ENCODE measurements around the gene NUAK1.

NUAK1 gene

GRCh38 chr12:106034316-106034715 lies 104.4 kb downstream of the NUAK1 start:
- DNase-seq (no peak), ATAC-seq (no peak)
- no peak overlapping the region for H3K4me3 Mint-ChIP-seq
- no peaks in the 10 kb centered on the region for H3K4me1 Mint-ChIP-seq
- peaks cover 14% of the 10 kb centered on the region for H3K27me3 Mint-ChIP-seq
- no peaks in the 10 kb centered on the region for H3K9me3 Mint-ChIP-seq
- H3K27ac Mint-ChIP-seq, result no peak overlapping the region

- Mint-ChIP-seq H3K27me3 (peaks cover 23% of the 10 kb centered on the region), H3K4me3 (no peak overlapping the region), H3K4me1 (no peaks in the 10 kb centered on the region), H3K9me3 (no peaks in the 10 kb centered on the region), H3K27ac (no peak overlapping the region)
- no peak for ATAC-seq
- no peak for DNase-seq
Observed at GRCh38 chr12:106033161-106033675, 105.5 kb downstream of the NUAK1 start.

- ATAC-seq, result no peak
- no peak overlapping the region for H3K4me3 Mint-ChIP-seq
- no peaks in the 10 kb centered on the region for H3K4me1 Mint-ChIP-seq
- peaks cover 23% of the 10 kb centered on the region for H3K27me3 Mint-ChIP-seq
- DNase-seq, result no peak
- no peak overlapping the region for H3K27ac Mint-ChIP-seq
- no peaks in the 10 kb centered on the region for H3K9me3 Mint-ChIP-seq
Observed at GRCh38 chr12:106032623-106032925, 106.2 kb downstream of the NUAK1 start.

GRCh38 chr12:106031761-106032622 lies 106.8 kb downstream of the NUAK1 start:
- Mint-ChIP-seq H3K4me1 (no peaks in the 10 kb centered on the region), H3K27me3 (peaks cover 26% of the 10 kb centered on the region), H3K4me3 (no peak overlapping the region), H3K27ac (no peak overlapping the region), H3K9me3 (no peaks in the 10 kb centered on the region)
- ATAC-seq (no peak), DNase-seq (no peak)

- peak overlapping the region in 1 of 2 donors; percentile 36 for H3K4me3 Mint-ChIP-seq
- peaks cover 26% of the 10 kb centered on the region for H3K27me3 Mint-ChIP-seq
- peak in 1 of 2 donors; percentile 0 for DNase-seq
- H3K27ac Mint-ChIP-seq, result peak overlapping the region in 1 of 2 donors; percentile 69
- no peaks in the 10 kb centered on the region for H3K9me3 Mint-ChIP-seq
- H3K4me1 Mint-ChIP-seq, result no peaks in the 10 kb centered on the region
- ATAC-seq, result peak; percentile 45
Observed at GRCh38 chr12:106030210-106031071, 108.3 kb downstream of the NUAK1 start.

- no peak overlapping the region for H3K27ac Mint-ChIP-seq
- peaks cover 26% of the 10 kb centered on the region for H3K27me3 Mint-ChIP-seq
- DNase-seq (no peak), ATAC-seq (no peak)
- H3K4me3 Mint-ChIP-seq, result no peak overlapping the region
- no peaks in the 10 kb centered on the region for H3K4me1 Mint-ChIP-seq
- no peaks in the 10 kb centered on the region for H3K9me3 Mint-ChIP-seq
Observed at GRCh38 chr12:106029532-106029931, 109.2 kb downstream of the NUAK1 start.

- DNase-seq (no peak), ATAC-seq (no peak)
- Mint-ChIP-seq H3K4me1 (no peaks in the 10 kb centered on the region), H3K4me3 (no peak overlapping the region), H3K27me3 (peaks cover 21% of the 10 kb centered on the region), H3K27ac (no peak overlapping the region), H3K9me3 (no peaks in the 10 kb centered on the region)
Observed at GRCh38 chr12:106027911-106028310, 110.8 kb downstream of the NUAK1 start.

GRCh38 chr12:106027286-106027685 lies 111.5 kb downstream of the NUAK1 start:
- Mint-ChIP-seq H3K27me3 (peaks cover 21% of the 10 kb centered on the region), H3K9me3 (peaks cover 0 to 1% of the 10 kb centered on the region in 2 donors), H3K4me3 (no peak overlapping the region), H3K4me1 (no peaks in the 10 kb centered on the region), H3K27ac (no peak overlapping the region)
- ATAC-seq (no peak), DNase-seq (no peak)

GRCh38 chr12:106025129-106025528 lies 113.6 kb downstream of the NUAK1 start:
- DNase-seq (no peak), ATAC-seq (no peak)
- H3K4me1 Mint-ChIP-seq, result no peaks in the 10 kb centered on the region
- H3K4me3 Mint-ChIP-seq, result no peak overlapping the region
- peaks cover 31% of the 10 kb centered on the region for H3K27me3 Mint-ChIP-seq
- peaks cover 0 to 9% of the 10 kb centered on the region in 2 donors for H3K9me3 Mint-ChIP-seq
- H3K27ac Mint-ChIP-seq, result no peak overlapping the region

GRCh38 chr12:106023039-106023438 lies 115.7 kb downstream of the NUAK1 start:
- DNase-seq (no peak), ATAC-seq (no peak)
- Mint-ChIP-seq H3K4me3 (no peak overlapping the region), H3K9me3 (peaks cover 12 to 25% of the 10 kb centered on the region in 2 donors), H3K4me1 (no peaks in the 10 kb centered on the region), H3K27ac (no peak overlapping the region), H3K27me3 (peaks cover 25% of the 10 kb centered on the region)

GRCh38 chr12:106022568-106023012 lies 116.2 kb downstream of the NUAK1 start:
- Mint-ChIP-seq H3K4me3 (no peak overlapping the region), H3K27ac (no peak overlapping the region), H3K4me1 (no peaks in the 10 kb centered on the region), H3K9me3 (peaks cover 12 to 25% of the 10 kb centered on the region in 2 donors), H3K27me3 (peaks cover 21% of the 10 kb centered on the region)
- ATAC-seq, result no peak
- no peak for DNase-seq

- Mint-ChIP-seq H3K4me1 (no peaks in the 10 kb centered on the region), H3K27ac (no peak overlapping the region), H3K27me3 (peaks cover 17% of the 10 kb centered on the region), H3K4me3 (no peak overlapping the region), H3K9me3 (peaks cover 12 to 25% of the 10 kb centered on the region in 2 donors)
- ATAC-seq, result no peak
- no peak for DNase-seq
Observed at GRCh38 chr12:106021516-106021915, 117.2 kb downstream of the NUAK1 start.

GRCh38 chr12:106020736-106021135 lies 118.0 kb downstream of the NUAK1 start:
- Mint-ChIP-seq H3K4me1 (no peaks in the 10 kb centered on the region), H3K27me3 (peaks cover 17% of the 10 kb centered on the region), H3K27ac (no peak overlapping the region), H3K9me3 (peaks cover 16 to 25% of the 10 kb centered on the region in 2 donors), H3K4me3 (no peak overlapping the region)
- DNase-seq, result no peak
- ATAC-seq, result no peak

GRCh38 chr12:106019144-106019543 lies 119.6 kb downstream of the NUAK1 start:
- no peak for DNase-seq
- ATAC-seq, result no peak
- Mint-ChIP-seq H3K4me3 (no peak overlapping the region), H3K4me1 (no peaks in the 10 kb centered on the region), H3K9me3 (peaks cover 16 to 26% of the 10 kb centered on the region in 2 donors), H3K27me3 (peaks cover 17% of the 10 kb centered on the region), H3K27ac (no peak overlapping the region)

- Mint-ChIP-seq H3K4me1 (no peaks in the 10 kb centered on the region), H3K27me3 (peaks cover 25% of the 10 kb centered on the region), H3K9me3 (peaks cover 16 to 33% of the 10 kb centered on the region in 2 donors), H3K4me3 (no peak overlapping the region), H3K27ac (no peak overlapping the region)
- no peak for ATAC-seq
- no peak for DNase-seq
Observed at GRCh38 chr12:106018286-106018685, 120.5 kb downstream of the NUAK1 start.
